IPS-20b (cell line): ENCODE results near the gene TNFAIP2.

ENCODE experiments used
- H3K27ac ChIP-seq: one replicate; pipeline ENCODE4 v1.5.1; 2013; ENCODE audit warnings: low read length
- H3K27me3 ChIP-seq: 2 replicates; pipeline ENCODE4 v1.6.1; 2013; ENCODE audit warnings: mild to moderate bottlenecking, low read length, inconsistent platforms; ENCODE audit not compliant: insufficient read depth
- H3K36me3 ChIP-seq: 2 replicates; pipeline ENCODE4 v1.6.1; 2013; ENCODE audit warnings: low read depth, mild to moderate bottlenecking, inconsistent platforms, low read length, moderate library complexity; ENCODE audit not compliant: insufficient read depth
- H3K4me1 ChIP-seq: 2 replicates; pipeline ENCODE4 v1.6.1; 2013; ENCODE audit warnings: mild to moderate bottlenecking, control low read depth, inconsistent platforms, low read length, moderate library complexity; ENCODE audit not compliant: insufficient read depth
- H3K4me3 ChIP-seq: 2 replicates; pipeline ENCODE4 v1.5.1; 2013; ENCODE audit warnings: mild to moderate bottlenecking, low read length, inconsistent platforms
- H3K9ac ChIP-seq: 2 replicates; pipeline ENCODE4 v1.6.1; 2013; ENCODE audit warnings: low read depth, mild to moderate bottlenecking, inconsistent platforms, low read length, moderate library complexity
- H3K9me3 ChIP-seq: 2 replicates; pipeline ENCODE4 v1.6.1; 2013; ENCODE audit warnings: mild to moderate bottlenecking, low read depth, low read length, inconsistent platforms; ENCODE audit not compliant: insufficient read depth

Gene TNFAIP2

GRCh38 chr14:103178521-103178920 is 55.3 kb downstream of the TNFAIP2 start:
- Histone ChIP-seq H3K4me1 (no peaks in the 10 kb centered on the region), H3K4me3 (no peak overlapping the region), H3K9ac (no peak overlapping the region), H3K36me3 (no peaks in the 10 kb centered on the region), H3K27ac (no peak overlapping the region), H3K9me3 (peaks cover 8% of the 10 kb centered on the region; the same call in 1 of the 2 replicates), H3K27me3 (no peaks in the 10 kb centered on the region)

DNA sequence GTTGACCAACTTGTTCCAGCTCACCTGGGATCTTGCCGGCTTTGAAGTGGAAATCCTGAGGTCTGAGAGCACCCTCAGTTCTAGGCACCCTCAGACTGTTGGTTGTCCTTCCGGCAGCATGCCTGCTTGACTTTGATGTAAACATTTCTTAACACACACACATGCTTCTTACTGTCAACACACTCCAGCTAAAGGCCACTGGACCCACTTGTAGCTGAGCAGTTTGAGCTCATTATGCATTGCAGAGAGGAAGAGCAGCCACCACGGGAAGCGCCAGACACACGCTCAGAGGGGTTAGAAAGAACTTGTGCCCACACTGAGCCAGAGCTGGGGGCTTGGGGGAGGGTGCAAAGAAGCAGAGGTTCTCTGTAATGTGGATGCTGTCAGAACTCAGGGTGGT is 55.8 kb downstream of the TNFAIP2 start:
- Histone ChIP-seq H3K9me3 (peaks cover 3% of the 10 kb centered on the region; the same call in 1 of the 2 replicates), H3K4me3 (no peak overlapping the region), H3K4me1 (no peaks in the 10 kb centered on the region), H3K27me3 (no peaks in the 10 kb centered on the region), H3K9ac (no peak overlapping the region), H3K36me3 (no peaks in the 10 kb centered on the region), H3K27ac (no peak overlapping the region)

GRCh38 chr14:103180331-103180730 is 57.1 kb downstream of the TNFAIP2 start:
- Histone ChIP-seq H3K36me3 (no peaks in the 10 kb centered on the region), H3K9ac (no peak overlapping the region), H3K4me3 (no peak overlapping the region), H3K4me1 (no peaks in the 10 kb centered on the region), H3K27ac (no peak overlapping the region), H3K9me3 (no peaks in the 10 kb centered on the region; the same call in 1 of the 2 replicates), H3K27me3 (no peaks in the 10 kb centered on the region)

GRCh38 chr14:103184046-103184445 is 60.8 kb downstream of the TNFAIP2 start:
- Histone ChIP-seq H3K4me1 (peaks cover 11% of the 10 kb centered on the region), H3K36me3 (no peaks in the 10 kb centered on the region), H3K27me3 (peaks cover 24% of the 10 kb centered on the region), H3K9me3 (no peaks in the 10 kb centered on the region), H3K27ac (no peak overlapping the region), H3K9ac (no peak overlapping the region), H3K4me3 (no peak overlapping the region)

DNA sequence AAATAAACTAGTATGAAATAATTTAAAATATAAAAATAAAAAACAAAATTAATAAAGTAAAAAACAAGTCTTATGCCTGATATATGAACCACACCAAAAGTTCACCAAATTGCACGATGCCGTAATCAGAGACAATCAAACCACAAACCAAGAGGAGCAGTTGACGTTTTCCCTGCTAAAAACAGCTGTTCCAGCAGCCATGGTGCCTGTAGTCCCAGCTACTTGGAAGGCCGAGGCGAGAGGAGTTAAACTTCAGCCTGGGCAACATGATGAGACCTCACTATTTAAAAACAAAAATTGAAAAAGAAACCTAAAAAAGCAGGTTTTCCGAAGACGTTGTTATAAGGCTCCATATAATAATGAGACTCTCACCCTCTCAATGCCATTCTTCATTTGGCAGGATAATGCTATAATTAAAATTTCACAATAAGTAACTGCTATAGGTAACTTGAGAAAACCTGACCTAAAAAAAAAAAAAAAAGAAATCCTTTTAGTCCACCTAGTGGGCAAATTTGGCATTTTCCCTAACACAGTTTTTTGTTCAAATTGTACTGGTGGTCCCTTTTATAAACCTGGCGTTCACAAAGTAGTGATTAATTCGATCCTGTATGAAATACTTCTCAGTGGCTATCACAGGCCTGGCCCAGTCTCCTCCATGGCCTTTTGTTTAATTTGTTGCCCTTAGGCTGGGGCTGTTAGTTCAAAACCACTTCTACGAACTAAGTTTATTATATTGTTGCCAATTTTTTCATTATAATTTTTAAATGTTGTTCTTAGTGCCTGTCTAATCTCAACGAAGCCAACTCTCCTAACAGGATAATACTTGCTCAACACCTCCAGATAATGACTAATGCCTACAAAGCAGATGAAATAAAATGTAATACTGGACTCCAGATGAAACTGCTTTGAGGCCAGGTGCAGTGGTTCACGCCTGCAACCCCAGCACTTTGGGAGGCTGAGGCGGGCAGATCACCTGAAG is 62.1 kb downstream of the TNFAIP2 start:
- H3K4me3 ChIP-seq, result no peak overlapping the region
- peaks cover 35% of the 10 kb centered on the region for H3K27me3 ChIP-seq

DNA sequence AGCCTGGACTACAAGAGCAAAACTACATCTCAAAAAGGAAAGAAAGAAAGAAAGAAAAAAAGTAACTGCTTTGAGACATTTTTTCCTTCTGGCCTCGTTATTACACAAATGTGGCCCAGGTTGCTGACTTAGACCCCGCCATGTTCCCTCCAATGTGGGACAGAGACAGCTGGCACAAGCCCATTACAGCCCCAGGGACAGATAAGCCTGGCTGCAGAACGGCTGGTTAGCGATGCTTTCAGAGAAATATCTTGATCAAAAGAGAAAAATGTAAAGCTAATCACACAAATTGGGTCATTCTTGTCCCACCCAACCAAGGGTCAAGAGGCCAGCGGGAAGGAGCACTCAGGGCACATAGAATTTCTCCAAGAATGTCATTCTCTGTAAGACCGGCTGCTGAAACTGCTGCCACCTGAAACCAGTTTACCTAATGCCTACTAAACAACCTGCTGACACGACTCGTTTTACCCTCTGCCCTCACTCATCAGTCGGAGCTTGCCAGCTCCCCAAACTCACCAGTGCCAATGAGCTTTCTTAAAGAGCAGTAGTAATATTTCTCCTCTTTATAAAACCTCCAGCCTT is 63.1 kb downstream of the TNFAIP2 start:
- H3K9me3 ChIP-seq, result no peaks in the 10 kb centered on the region
- no peak overlapping the region for H3K4me3 ChIP-seq
- no peak overlapping the region for H3K9ac ChIP-seq
- H3K36me3 ChIP-seq, result no peaks in the 10 kb centered on the region
- no peak overlapping the region for H3K27ac ChIP-seq
- H3K4me1 ChIP-seq, result peaks cover 11% of the 10 kb centered on the region
- H3K27me3 ChIP-seq, result peaks cover 40% of the 10 kb centered on the region

More for the DNA sequence above, 62.1 kb downstream of the TNFAIP2 start:
- no peak overlapping the region for H3K27ac ChIP-seq
- H3K4me1 ChIP-seq, result peaks cover 11% of the 10 kb centered on the region
- H3K36me3 ChIP-seq, result no peaks in the 10 kb centered on the region
- no peak overlapping the region for H3K9ac ChIP-seq
- no peaks in the 10 kb centered on the region for H3K9me3 ChIP-seq
